SJSA1 (cell line): Measurements from ENCODE around the gene OR6Q1. TPM values are rescaled to one million over a fixed set of nuclear protein-coding genes. Genes with fewer than 3 reads are reported as not detected.

ENCODE experiments used
- DNase-seq, 2 experiments: peaks; one replicate each; pipeline ENCODE4 v3.0.0-alpha.2; 2015 to 2020; ENCODE audit warnings: low spot score in 2 of 2, low read depth in 1 of 2
- H3K27ac ChIP-seq: fragments of 250-450 bp; sonication (Bioruptor Pico); 2 replicates; pipeline ENCODE4 v1.5.1; 2020; ENCODE audit warnings: mild to moderate bottlenecking, moderate library complexity
- H3K27me3 ChIP-seq: fragments of 250-450 bp; sonication (Bioruptor Pico); replicated peaks from 2 replicates; pipeline ENCODE4 v1.5.1; 2020; ENCODE audit warnings: mild to moderate bottlenecking, moderate library complexity
- H3K36me3 ChIP-seq: fragments of 250-450 bp; sonication (Bioruptor Pico); 2 replicates; pipeline ENCODE4 v1.5.1; 2020; ENCODE audit warnings: mild to moderate bottlenecking
- H3K4me1 ChIP-seq: fragments of 250-450 bp; sonication (Bioruptor Pico); replicated peaks from 2 replicates; pipeline ENCODE4 v1.6.1; 2021; ENCODE audit warnings: mild to moderate bottlenecking
- H3K4me3 ChIP-seq: fragments of 250-450 bp; sonication (Bioruptor Pico); 2 replicates; pipeline ENCODE4 v1.5.1; 2020; ENCODE audit warnings: mild to moderate bottlenecking
- H3K9me3 ChIP-seq: fragments of 250-450 bp; sonication (Bioruptor Pico); replicated peaks from 2 replicates; pipeline ENCODE4 v1.5.1; 2020; ENCODE audit warnings: mild to moderate bottlenecking
- total RNA-seq: library from RNA; depleted of rRNA; stranded (reverse); fragments of >200 nt; shearing (Covaris generic); gene quantifications from 2 replicates; pipeline ENCODE4 v1.2.3, GENCODE V29; 2014; rRNA removed

OR6Q1 gene
- total RNA-seq, 1 experiment from 2014 or later, result not detected

DNA sequence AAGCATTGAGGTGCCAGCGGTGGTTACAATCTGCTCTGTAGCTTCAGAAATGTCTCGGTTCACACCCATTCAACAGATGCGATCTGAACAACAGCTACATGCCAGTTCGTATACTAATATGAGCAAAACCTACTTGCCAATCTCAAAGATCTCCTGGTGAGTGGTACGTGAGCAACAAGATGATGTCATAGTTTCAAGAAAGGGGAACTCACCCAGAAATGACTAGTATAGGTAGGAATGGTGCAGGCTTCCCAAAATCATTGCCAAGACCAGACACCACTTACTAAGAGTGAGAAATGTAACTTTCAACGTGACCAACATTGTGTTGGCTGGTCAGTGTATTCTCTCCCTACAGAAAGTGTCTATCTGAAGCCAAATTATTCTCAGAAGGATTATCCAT is 31.1 kb downstream of the OR6Q1 start:
- Histone ChIP-seq H3K4me1 (peaks cover 28% of the 10 kb centered on the region), H3K27ac (no peak overlapping the region), H3K27me3 (no peaks in the 10 kb centered on the region), H3K9me3 (no peaks in the 10 kb centered on the region), H3K4me3 (no peak overlapping the region), H3K36me3 (no peaks in the 10 kb centered on the region)
- DNase-seq, result no peak

DNA sequence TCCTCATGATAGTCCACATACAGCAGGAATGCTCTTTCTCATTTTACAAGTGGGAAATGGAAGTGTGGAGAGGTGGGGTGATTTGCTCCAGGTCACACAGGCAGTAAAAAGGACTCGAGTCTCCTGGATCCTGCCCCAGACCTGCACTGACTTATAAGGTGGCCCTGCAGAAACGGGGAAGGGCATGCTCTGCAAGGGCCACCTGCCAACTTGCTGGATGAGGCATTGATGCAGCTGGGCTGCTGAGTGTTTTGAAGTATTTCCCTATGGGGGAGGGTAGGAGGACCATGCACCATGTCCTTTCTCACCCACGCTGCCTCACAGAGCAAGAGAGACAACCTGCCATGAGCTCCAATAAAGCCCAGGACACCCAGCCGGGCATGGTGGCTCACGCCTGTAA is 36.9 kb downstream of the OR6Q1 start:
- Histone ChIP-seq H3K36me3 (no peaks in the 10 kb centered on the region), H3K4me1 (no peaks in the 10 kb centered on the region), H3K27me3 (no peaks in the 10 kb centered on the region), H3K9me3 (no peaks in the 10 kb centered on the region), H3K4me3 (no peak overlapping the region), H3K27ac (no peak overlapping the region)
- no peak for DNase-seq

DNA sequence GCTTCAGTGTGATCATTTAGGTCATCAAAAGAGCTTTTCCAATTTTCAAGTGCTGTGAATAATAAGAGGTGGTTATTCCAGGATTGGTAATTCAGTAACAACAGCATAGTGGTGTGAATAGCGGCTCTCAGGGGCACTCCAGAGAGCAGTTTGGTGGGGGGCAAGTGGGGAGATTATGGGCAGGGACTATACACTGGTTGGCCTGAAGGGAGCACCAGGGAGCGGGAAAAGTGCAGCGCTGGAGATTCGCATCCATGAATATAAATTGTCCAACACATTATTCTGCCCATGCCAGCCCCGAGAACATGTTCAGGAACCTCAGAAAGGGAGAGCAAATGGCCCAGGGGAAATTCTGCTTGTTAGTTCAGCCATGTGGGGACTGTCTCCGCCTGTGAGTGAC is 37.9 kb downstream of the OR6Q1 start:
- Histone ChIP-seq H3K36me3 (no peaks in the 10 kb centered on the region), H3K27ac (no peak overlapping the region), H3K27me3 (no peaks in the 10 kb centered on the region), H3K9me3 (no peaks in the 10 kb centered on the region), H3K4me3 (no peak overlapping the region), H3K4me1 (no peaks in the 10 kb centered on the region)
- no peak for DNase-seq

DNA sequence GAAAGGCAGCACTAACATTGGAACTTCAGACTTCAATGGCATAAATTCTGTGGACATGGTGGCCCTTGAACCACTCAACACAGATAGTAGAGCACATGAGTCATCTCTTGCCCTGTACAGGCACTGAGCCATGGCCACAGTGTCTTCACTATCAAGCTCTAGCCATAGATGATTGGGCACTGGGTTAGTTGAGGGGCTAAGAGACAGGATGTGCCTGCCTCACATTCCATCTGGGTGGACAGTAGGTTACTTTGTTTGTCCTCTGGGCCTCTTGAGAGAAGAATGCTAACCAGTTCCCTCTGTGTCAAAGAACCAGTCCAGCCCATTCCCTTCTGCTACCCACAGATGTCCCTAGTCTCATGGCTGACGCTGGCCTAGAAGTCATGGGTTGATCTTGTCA is 39.8 kb downstream of the OR6Q1 start:
- no peak overlapping the region for H3K27ac ChIP-seq

DNA sequence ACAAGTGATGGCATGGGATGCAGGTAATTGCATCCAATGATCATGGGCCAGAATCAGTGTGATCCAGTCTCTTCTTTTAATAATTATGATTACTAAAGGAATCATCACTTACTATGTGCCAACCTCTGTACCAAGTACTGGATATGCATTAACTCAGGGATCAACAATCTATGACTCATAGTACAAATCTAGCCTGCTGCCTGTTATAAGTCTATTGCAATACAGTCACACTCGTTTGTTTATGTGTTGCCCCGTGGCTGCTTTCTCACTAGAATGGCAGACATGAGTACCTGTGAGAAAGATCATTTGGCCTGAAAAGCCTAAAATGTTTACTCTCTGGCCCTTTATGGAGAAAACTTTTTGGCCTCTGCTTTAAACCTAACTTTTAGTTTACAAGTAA is 45.0 kb downstream of the OR6Q1 start:
- H3K27me3 ChIP-seq, result no peaks in the 10 kb centered on the region; the same call in 1 of the 2 replicates
- H3K36me3 ChIP-seq, result no peaks in the 10 kb centered on the region

More for the DNA sequence above, 39.8 kb downstream of the OR6Q1 start:
- Histone ChIP-seq H3K9me3 (no peaks in the 10 kb centered on the region), H3K4me1 (no peaks in the 10 kb centered on the region), H3K4me3 (no peak overlapping the region), H3K36me3 (no peaks in the 10 kb centered on the region), H3K27me3 (no peaks in the 10 kb centered on the region)
- no peak for DNase-seq

More for the DNA sequence above, 45.0 kb downstream of the OR6Q1 start:
- Histone ChIP-seq H3K9me3 (no peaks in the 10 kb centered on the region), H3K4me1 (no peaks in the 10 kb centered on the region), H3K4me3 (no peak overlapping the region), H3K27ac (no peak overlapping the region)
- no peak for DNase-seq

Other genes starting within 250 kb of the OR6Q1 start
- not detected in 2 replicates for gene OR9Q1, start 7.1 kb upstream of the OR6Q1 start, total RNA-seq
- gene OR9I1, start 94.6 kb downstream of the OR6Q1 start, total RNA-seq, result not detected in 2 replicates
- not detected in 2 replicates for gene OR9Q2, start 158.1 kb downstream of the OR6Q1 start, total RNA-seq
- gene OR1S2, start 173.2 kb downstream of the OR6Q1 start, total RNA-seq, result not detected in 2 replicates
- gene OR1S1, start 181.8 kb downstream of the OR6Q1 start, total RNA-seq, result not detected in 2 replicates
- not detected in 2 replicates for gene OR10Q1, start 198.0 kb downstream of the OR6Q1 start, total RNA-seq
- not detected in 2 replicates for gene OR10W1, start 237.3 kb downstream of the OR6Q1 start, total RNA-seq